Mesenchymal stem cell (in vitro differentiated cells and primary cell): ENCODE data around the gene PPA1. TPM values are rescaled to one million over a fixed set of nuclear protein-coding genes. Genes with fewer than 3 reads are reported as not detected.
"Not testable (repeated sequence)": the region's sequence is repeated elsewhere in the genome, so short reads cannot be mapped to it uniquely, and the experiment has no call there.

Experiments
- DNase-seq: peaks from one replicate; pipeline ENCODE4 v3.0.0-alpha.2; 2013
- H2AFZ ChIP-seq: one replicate; pipeline ENCODE4 v1.6.1; 2013; ENCODE audit warnings: low read depth, mild to moderate bottlenecking, control low read depth, inconsistent platforms, low read length, moderate library complexity
- H2AK5ac ChIP-seq: 2 replicates; pipeline ENCODE4 v1.6.1; 2013; ENCODE audit warnings: low read length, moderate library complexity, mild to moderate bottlenecking, inconsistent platforms; ENCODE audit not compliant: severe bottlenecking
- H2BK120ac ChIP-seq: one replicate; pipeline ENCODE4 v1.6.1; 2013; ENCODE audit warnings: low read depth, mild to moderate bottlenecking, inconsistent platforms, low read length, moderate library complexity
- H2BK12ac ChIP-seq, 2 experiments: one replicate each; pipeline ENCODE4 v1.6.1; 2013; ENCODE audit warnings: inconsistent platforms in 2 of 2, low read length in 2 of 2, mild to moderate bottlenecking in 2 of 2, moderate library complexity in 2 of 2, control low read depth in 1 of 2
- H2BK15ac ChIP-seq: one replicate; pipeline ENCODE4 v1.6.1; 2013; ENCODE audit warnings: mild to moderate bottlenecking, low read depth, inconsistent platforms; ENCODE audit not compliant: poor library complexity, severe bottlenecking
- H2BK5ac ChIP-seq: 2 replicates; pipeline ENCODE4 v1.6.1; 2013; ENCODE audit warnings: low read depth, mild to moderate bottlenecking, low read length, control low read depth, inconsistent platforms; ENCODE audit not compliant: poor library complexity, severe bottlenecking
- H3K14ac ChIP-seq, 2 experiments: one replicate each; pipeline ENCODE4 v1.6.1; 2013; ENCODE audit warnings: inconsistent platforms in 2 of 2, low read length in 2 of 2, control low read depth in 1 of 2, mild to moderate bottlenecking in 1 of 2, moderate library complexity in 1 of 2
- H3K18ac ChIP-seq, 2 experiments: one replicate each; pipeline ENCODE4 v1.6.1; 2013; ENCODE audit warnings: inconsistent platforms in 2 of 2, low read length in 2 of 2, control low read depth in 1 of 2, low read depth in 1 of 2, mild to moderate bottlenecking in 1 of 2
- H3K23ac ChIP-seq, 2 experiments: one replicate each; pipeline ENCODE4 v1.6.1; 2013; ENCODE audit warnings: inconsistent platforms in 2 of 2, low read length in 2 of 2, mild to moderate bottlenecking in 2 of 2, moderate library complexity in 2 of 2, control low read depth in 1 of 2
- H3K27ac ChIP-seq: 2 replicates; pipeline ENCODE4 v1.5.1; 2013; ENCODE audit warnings: mild to moderate bottlenecking, moderate library complexity, low read length, control low read depth, inconsistent platforms; ENCODE audit not compliant: poor library complexity, severe bottlenecking
- H3K27me3 ChIP-seq, 2 experiments: 2 replicates each; pipeline versions ENCODE4 v1.6.1 to v1.7.0; 2013; ENCODE audit warnings: low read length in 2 of 2, mild to moderate bottlenecking in 2 of 2, moderate library complexity in 2 of 2, control low read depth in 1 of 2, inconsistent platforms in 1 of 2; ENCODE audit not compliant: control insufficient read depth in 1 of 2, insufficient read depth in 1 of 2
- H3K36me3 ChIP-seq, 2 experiments: 2 replicates each; pipeline versions ENCODE4 v1.6.1 to v1.7.0; 2013; ENCODE audit warnings: low read length in 2 of 2, control low read depth in 1 of 2, inconsistent platforms in 1 of 2, low read depth in 1 of 2, mild to moderate bottlenecking in 1 of 2; ENCODE audit not compliant: insufficient read depth in 2 of 2, control insufficient read depth in 1 of 2
- H3K4ac ChIP-seq, 2 experiments: one replicate each; pipeline ENCODE4 v1.6.1; 2013; ENCODE audit warnings: inconsistent platforms in 2 of 2, low read length in 2 of 2, mild to moderate bottlenecking in 2 of 2, moderate library complexity in 2 of 2, control low read depth in 1 of 2, low read depth in 1 of 2
- H3K4me1 ChIP-seq: 2 replicates; pipeline ENCODE4 v1.6.1; 2013; ENCODE audit warnings: low read depth, low read length, control low read depth; ENCODE audit not compliant: control insufficient read depth, insufficient read depth
- H3K4me2 ChIP-seq: 2 replicates; pipeline ENCODE4 v1.6.1; 2013; ENCODE audit warnings: low read length, mild to moderate bottlenecking, inconsistent platforms; ENCODE audit not compliant: poor library complexity, severe bottlenecking
- H3K4me3 ChIP-seq, 2 experiments: 2 replicates each; pipeline versions ENCODE4 v1.5.1 to v1.7.0; 2013; ENCODE audit warnings: low read length in 2 of 2, mild to moderate bottlenecking in 2 of 2, control low read depth in 1 of 2, low read depth in 1 of 2; ENCODE audit not compliant: insufficient read depth in 1 of 2
- H3K79me1 ChIP-seq: replicated peaks from 2 replicates; pipeline ENCODE4 v1.6.1; 2013; ENCODE audit warnings: mild to moderate bottlenecking, control low read depth, low read length, inconsistent platforms; ENCODE audit not compliant: poor library complexity, severe bottlenecking
- H3K9ac ChIP-seq: 2 replicates; pipeline ENCODE4 v1.7.0; 2013; ENCODE audit warnings: mild to moderate bottlenecking, low read length, moderate library complexity
- H3K9me3 ChIP-seq: 2 replicates; pipeline ENCODE4 v1.7.0; 2013; ENCODE audit warnings: mild to moderate bottlenecking, low read length; ENCODE audit not compliant: control insufficient read depth
- H4K8ac ChIP-seq: one replicate; pipeline ENCODE4 v1.6.1; 2013; ENCODE audit warnings: inconsistent platforms, mild to moderate bottlenecking, low read length, moderate library complexity
- H4K91ac ChIP-seq: one replicate; pipeline ENCODE4 v1.6.1; 2013; ENCODE audit warnings: mild to moderate bottlenecking, low read length, inconsistent platforms
- WGBS: methylation state at CpG from one replicate; pipeline ENCODE4 v1.1.7; 2013; ENCODE audit warnings: mixed read lengths; 5-methylcytosine and 5-hydroxymethylcytosine counted together
- small RNA-seq: library from polyadenylated mRNA; stranded (forward); fragments of <200 nt; extraction: miRNeasy Mini kit (QIAGEN cat#:217004); gene quantifications from one replicate; pipeline ENCODE3, GENCODE V24; 2013; ENCODE audit warnings: low read depth

PPA1 gene

DNA sequence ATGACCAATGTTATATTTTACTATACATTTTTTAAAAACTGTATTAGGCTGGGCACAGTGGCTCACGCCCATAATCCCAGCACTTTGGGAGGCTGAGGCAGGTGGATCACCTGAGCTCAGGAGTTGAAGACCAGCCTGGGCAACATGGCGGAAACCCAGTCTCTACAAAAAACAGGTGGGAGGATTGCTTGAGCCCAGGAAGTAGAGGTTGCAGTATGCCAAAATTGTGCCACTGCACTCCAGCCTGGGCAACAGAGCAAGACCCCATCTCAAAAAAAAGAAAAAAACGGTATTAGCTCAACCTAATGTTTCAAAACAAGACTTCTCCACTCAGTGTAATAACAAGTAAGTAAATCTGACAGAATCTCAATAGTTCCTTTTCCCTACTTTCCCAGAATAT lies 73.9 kb downstream of the PPA1 start:
- H3K4me2 ChIP-seq, H2BK5ac ChIP-seq, H3K23ac ChIP-seq, H3K4ac ChIP-seq, H3K9ac ChIP-seq, H4K8ac ChIP-seq, H2BK120ac ChIP-seq, H2AK5ac ChIP-seq, H2BK15ac ChIP-seq, H3K4me3 ChIP-seq, H3K18ac ChIP-seq, H3K14ac ChIP-seq, H3K27ac ChIP-seq, H4K91ac ChIP-seq, H2BK12ac ChIP-seq, DNase-seq, H3K27me3 ChIP-seq, H2AFZ ChIP-seq, H3K9me3 ChIP-seq, H3K4me1 ChIP-seq: not testable (repeated sequence)
- peaks cover 10% of the 10 kb centered on the region for H3K79me1 ChIP-seq
- peaks cover 17 to 92% of the 10 kb centered on the region in 2 experiments for H3K36me3 ChIP-seq
- 64% methylated on average over 3 of the region's 3 CpGs for WGBS

DNA sequence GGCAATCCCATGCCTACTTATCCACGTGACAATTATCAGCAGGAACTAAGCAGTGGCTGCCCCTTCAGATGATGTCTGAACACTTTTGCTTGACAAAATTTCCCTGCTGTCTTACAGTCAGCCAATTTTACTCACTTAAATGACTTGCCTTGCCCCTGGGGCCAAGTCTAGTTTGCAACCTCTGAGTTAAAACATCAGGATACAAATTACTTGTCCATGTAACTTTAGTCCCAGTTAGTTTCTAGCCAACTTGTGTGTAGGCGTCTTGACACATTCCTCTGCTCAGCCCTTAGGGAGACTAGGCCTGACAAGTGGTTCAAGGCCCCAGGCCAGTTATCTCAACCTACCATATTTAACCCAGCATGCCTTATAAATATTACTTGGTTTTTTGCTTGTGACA lies 75.1 kb downstream of the PPA1 start:
- no peak overlapping the region for H2AK5ac ChIP-seq
- WGBS = 88% methylated on average over 2 of the region's 2 CpGs
- peak overlapping the region; percentile 0 for H3K9ac ChIP-seq
- H3K4ac ChIP-seq = no peak overlapping the region
- H2BK5ac ChIP-seq = no peak overlapping the region
- no peak overlapping the region for H3K18ac ChIP-seq
- no peak overlapping the region for H4K8ac ChIP-seq
- peaks cover 3% of the 10 kb centered on the region for H3K4me1 ChIP-seq
- H3K23ac ChIP-seq = no peak overlapping the region
- peaks cover 13% of the 10 kb centered on the region for H3K79me1 ChIP-seq
- no peak overlapping the region for H2BK120ac ChIP-seq
- DNase-seq = no peak
- no peak overlapping the region for H2AFZ ChIP-seq
- no peak overlapping the region for H3K14ac ChIP-seq
- H3K9me3 ChIP-seq = no peaks in the 10 kb centered on the region
- peaks cover 17 to 92% of the 10 kb centered on the region in 2 experiments for H3K36me3 ChIP-seq
- no peak overlapping the region for H2BK12ac ChIP-seq
- H3K4me2 ChIP-seq = peak overlapping the region; percentile 23
- no peak overlapping the region for H3K27ac ChIP-seq
- no peak overlapping the region for H4K91ac ChIP-seq
- H3K27me3 ChIP-seq = no peaks in the 10 kb centered on the region
- no peak overlapping the region for H2BK15ac ChIP-seq
- H3K4me3 ChIP-seq = no peak overlapping the region

- no peak overlapping the region for H3K27ac ChIP-seq
- no peak overlapping the region for H2BK12ac ChIP-seq
- no peaks in the 10 kb centered on the region for H3K27me3 ChIP-seq
- DNase-seq = no peak
- no peak overlapping the region for H2BK120ac ChIP-seq
- no peak overlapping the region for H3K4me3 ChIP-seq
- H4K91ac ChIP-seq = no peak overlapping the region
- H3K4me2 ChIP-seq = no peak overlapping the region
- H4K8ac ChIP-seq = no peak overlapping the region
- no peak overlapping the region for H3K18ac ChIP-seq
- H2BK15ac ChIP-seq = no peak overlapping the region
- H3K36me3 ChIP-seq = peaks cover 25 to 99% of the 10 kb centered on the region in 2 experiments
- 60% methylated on average over 3 of the region's 3 CpGs for WGBS
- H3K9ac ChIP-seq = no peak overlapping the region
- H3K9me3 ChIP-seq = no peaks in the 10 kb centered on the region
- H2AFZ ChIP-seq = no peak overlapping the region
- no peaks in the 10 kb centered on the region for H3K4me1 ChIP-seq
- no peak overlapping the region for H3K14ac ChIP-seq
- no peak overlapping the region for H2AK5ac ChIP-seq
- H3K79me1 ChIP-seq = peaks cover 15% of the 10 kb centered on the region
- H3K4ac ChIP-seq = no peak overlapping the region
- H3K23ac ChIP-seq = no peak overlapping the region
- no peak overlapping the region for H2BK5ac ChIP-seq
Observed at GRCh38 chr10:70155255-70155838, 77.9 kb downstream of the PPA1 start.

Small RNA genes within 50 kb of the gene (small RNA-seq; reads per million reads assigned to genes)
- gene RPS25P9 = not detected
